ENCODE measurements around the gene GRM7.

- TF ChIP-seq POLR2A (IDR thresholded peaks at IDR 0.05) (no peak), CTCF (IDR thresholded peaks at IDR 0.05) (no peak), POLR2AphosphoS5 (IDR thresholded peaks at IDR 0.05) (no peak), EP300 (IDR thresholded peaks at IDR 0.05) (no peak)
Observed at GRCh38 chr3:7000501-7000900, 139.6 kb downstream of the GRM7 start.
